Right renal cortex interstitium (tissue), 3 donors: ENCODE results near the gene PPP4R1. TPM values are rescaled to one million over a fixed set of nuclear protein-coding genes. Genes with fewer than 3 reads are reported as not detected.

Source experiments
- DNase-seq, 3 donors: peaks; one replicate each; pipeline ENCODE4 v3.0.0-alpha.2; 2013; ENCODE audit warnings: low read depth in 3 of 3, low spot score in 2 of 3
- polyA plus RNA-seq, 3 donors: library from polyadenylated mRNA; unstranded; fragments of 120-200 nt; gene quantifications; one replicate each; pipeline ENCODE4 v1.2.1, GENCODE V29; 2013; ENCODE audit not compliant: insufficient read length in 3 of 3

The PPP4R1 gene
- polyA plus RNA-seq, 3 donors: 88.7 to 99.6 (median 92.6) TPM

GRCh38 chr18:9552191-9552590 is 62.2 kb downstream of the PPP4R1 start:
- DNase-seq: no peak

- no peak for DNase-seq
These were observed 63.9 kb downstream of the PPP4R1 start for GRCh38 chr18:9550429-9550828.

GRCh38 chr18:9549405-9549804 is 65.0 kb downstream of the PPP4R1 start:
- no peak for DNase-seq

GRCh38 chr18:9547782-9548181 is 66.6 kb downstream of the PPP4R1 start:
- no peak for DNase-seq

GRCh38 chr18:9546468-9546867 is 67.9 kb downstream of the PPP4R1 start:
- no peak for DNase-seq

GRCh38 chr18:9545029-9545428 is 69.3 kb downstream of the PPP4R1 start:
- no peak for DNase-seq

- DNase-seq: no peak
These were observed 71.4 kb downstream of the PPP4R1 start for GRCh38 chr18:9542924-9543323.

- no peak for DNase-seq
These were observed 74.4 kb downstream of the PPP4R1 start for GRCh38 chr18:9539938-9540337.

- no peak for DNase-seq
These were observed 75.1 kb downstream of the PPP4R1 start for GRCh38 chr18:9539283-9539682.

- DNase-seq: no peak
These were observed 76.7 kb downstream of the PPP4R1 start for GRCh38 chr18:9537677-9538076.

GRCh38 chr18:9536354-9537152 is 77.8 kb downstream of the PPP4R1 start:
- no peak for DNase-seq

GRCh38 chr18:9535430-9535991 is 78.8 kb downstream of the PPP4R1 start:
- DNase-seq: no peak

GRCh38 chr18:9534844-9535243 is 79.5 kb downstream of the PPP4R1 start:
- DNase-seq: no peak

GRCh38 chr18:9531791-9532410 is 82.5 kb downstream of the PPP4R1 start:
- no peak for DNase-seq

GRCh38 chr18:9530226-9531009 is 83.9 kb downstream of the PPP4R1 start:
- no peak for DNase-seq

GRCh38 chr18:9526458-9526857 is 87.9 kb downstream of the PPP4R1 start:
- DNase-seq: no peak

GRCh38 chr18:9522952-9523351 is 91.4 kb downstream of the PPP4R1 start:
- no peak for DNase-seq

- no peak for DNase-seq
These were observed 92.6 kb downstream of the PPP4R1 start for GRCh38 chr18:9521770-9522169.

- no peak for DNase-seq
These were observed 93.7 kb downstream of the PPP4R1 start for GRCh38 chr18:9520666-9521065.

GRCh38 chr18:9519399-9519798 is 95.0 kb downstream of the PPP4R1 start:
- no peak for DNase-seq

GRCh38 chr18:9517869-9518268 is 96.5 kb downstream of the PPP4R1 start:
- DNase-seq: no peak
